RWPE1 (cell line): ENCODE data around the gene IRX2.

ENCODE experiments used
- CTCF ChIA-PET: fragments of 350-600 bp; sonication (Branson Sonifier 250); formaldehyde crosslinking; extraction: SDS; loops from one replicate; lab custom pipeline; 2021; lab: Yijun Ruan, JAX
- POLR2A ChIA-PET: fragments of 400-600 bp; formaldehyde crosslinking; extraction: SDS; loops from one replicate; lab custom pipeline; 2020; ENCODE audit warnings: antibody characterized with exemption; ENCODE audit not compliant: low non-redundant PET; lab: Yijun Ruan, JAX
- DNase-seq: peaks from one replicate; pipeline ENCODE4 v3.0.0; 2012; ENCODE audit warnings: low spot score
- H3K27ac ChIP-seq: fragments of 450-650 bp; 2 replicates; pipeline ENCODE4 v1.5.1; 2017
- CTCF ChIP-seq: fragments of 450-650 bp; conservative IDR thresholded peaks from 2 replicates; pipeline ENCODE4 v1.5.1; 2017; ENCODE audit warnings: low read depth, mild to moderate bottlenecking

The IRX2 gene

DNA sequence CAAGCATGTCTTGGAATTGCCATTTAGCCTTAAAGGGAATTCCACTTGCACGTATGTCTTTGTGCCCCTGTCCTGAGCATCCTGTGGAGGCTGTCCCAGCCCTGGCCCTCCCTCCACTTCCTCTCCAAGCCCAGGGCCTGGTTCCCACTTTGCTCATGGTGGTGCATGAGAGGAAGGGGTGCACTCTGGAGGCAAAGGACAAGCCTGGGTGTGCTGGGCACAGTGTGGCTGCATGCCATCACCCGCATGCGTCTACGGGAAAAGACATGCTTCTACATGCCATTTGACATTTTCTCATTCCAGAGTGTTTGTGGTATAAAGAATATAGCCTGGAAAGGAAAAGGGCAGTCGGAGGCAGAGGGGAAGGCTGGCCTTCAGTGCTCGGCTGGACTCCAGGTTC, 7.2 kb upstream of the IRX2 start:
- ChIA-PET CTCF (no interaction called here), POLR2A (no interaction called here)
- peak overlapping the region; percentile 95 for H3K27ac ChIP-seq
- DNase-seq = peak; percentile 39
- TF ChIP-seq CTCF = no peak

DNA sequence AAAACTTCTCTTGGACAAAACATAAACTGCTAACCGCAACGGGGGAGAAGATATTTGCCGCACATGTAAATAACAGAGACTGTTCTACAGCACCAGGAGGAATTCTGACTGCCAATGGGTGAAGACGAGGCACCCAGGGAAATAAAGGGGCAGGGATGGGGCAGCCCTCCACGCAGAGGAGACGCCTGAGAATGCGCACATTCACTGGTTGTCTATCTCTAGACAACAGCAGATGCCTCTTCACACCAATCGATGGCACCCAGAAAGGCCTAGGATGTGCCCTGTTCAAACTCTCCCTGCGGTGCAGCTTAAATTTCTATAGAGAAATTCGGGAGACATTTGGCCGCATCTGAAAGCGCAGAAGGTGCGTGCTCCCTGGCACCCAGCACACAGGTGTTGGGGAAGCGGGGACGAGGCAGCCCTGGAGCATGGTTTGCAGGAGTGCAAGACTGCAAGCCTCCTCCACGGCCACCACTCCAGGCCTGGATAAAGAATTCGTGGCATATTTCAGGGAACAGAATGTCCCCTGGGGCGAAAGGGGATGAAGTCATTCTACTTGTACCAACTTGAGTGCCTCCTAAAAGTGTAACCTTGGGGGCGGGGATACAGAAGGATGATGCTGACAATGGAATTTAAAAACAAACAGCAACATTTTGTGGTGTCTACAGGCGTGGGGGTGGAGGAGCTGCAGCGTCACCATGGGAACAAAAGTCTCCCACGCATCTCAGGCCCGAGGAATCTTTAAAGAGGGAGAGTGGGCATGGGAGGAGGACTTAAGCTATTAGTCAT, 6.3 kb upstream of the IRX2 start:
- POLR2A ChIA-PET = no interaction called here
- peak overlapping the region; percentile 95 for H3K27ac ChIP-seq
- DNase-seq = peak; percentile 97
- no peak for TF ChIP-seq CTCF
- CTCF ChIA-PET = no interaction called here

DNA sequence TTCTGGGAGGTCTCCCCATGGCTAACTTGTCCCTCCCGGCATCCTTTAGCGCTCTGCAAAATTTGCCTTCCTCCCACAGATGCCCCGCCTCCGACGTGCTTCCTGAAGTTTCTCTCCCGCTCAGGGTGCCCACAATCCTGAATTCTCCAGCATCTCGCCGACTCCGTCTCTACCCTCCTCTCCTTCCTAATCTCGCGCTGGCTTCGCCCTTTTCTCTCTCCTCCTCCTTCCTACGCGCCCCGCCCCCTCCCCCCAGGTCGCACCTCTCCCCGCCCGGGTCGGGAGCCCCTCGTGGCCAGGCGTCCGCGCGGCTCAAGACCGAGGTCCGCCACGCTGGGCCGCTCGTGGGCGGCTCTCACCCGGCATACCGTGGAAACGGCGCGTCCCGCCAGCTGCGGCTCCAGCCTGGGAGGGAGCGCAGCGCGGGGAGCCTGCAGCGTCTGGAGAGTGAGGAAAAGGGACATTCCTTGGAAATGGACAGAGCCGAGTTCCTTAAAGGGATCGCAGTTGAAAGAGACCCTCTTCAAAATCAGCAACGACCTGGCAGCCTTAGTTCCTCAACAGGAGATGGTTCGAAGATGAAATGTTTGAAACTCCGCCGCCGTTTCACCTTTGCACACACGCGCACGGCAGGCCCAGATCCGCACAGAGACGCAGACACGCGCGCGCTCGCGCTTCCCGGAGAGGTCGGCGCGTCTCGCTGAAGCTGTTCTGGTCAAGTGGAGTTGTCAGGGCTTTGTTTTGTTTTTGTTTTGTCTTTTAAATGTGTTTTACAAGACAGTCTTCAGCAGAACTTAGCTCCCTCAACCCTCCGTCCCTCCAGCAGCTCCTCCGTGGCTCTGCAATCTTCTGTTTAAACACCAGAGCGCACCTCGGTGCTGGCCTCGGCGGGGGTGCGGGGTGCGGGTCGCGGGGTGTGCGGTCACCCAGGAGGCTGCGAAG, 5.0 kb upstream of the IRX2 start:
- no peak for TF ChIP-seq CTCF
- DNase-seq = peak; percentile 42
- POLR2A ChIA-PET = no interaction called here
- CTCF ChIA-PET = interaction anchor here (0.5 to 0.6 kb wide), 2 partner anchors 83 to 846 kb away, joined by 3 read pairs; no protein-coding TSS in a partner anchor
- peak overlapping the region; percentile 95 for H3K27ac ChIP-seq

- ChIA-PET POLR2A (no interaction called here), CTCF (interaction anchor here (0.5 to 0.6 kb wide), 2 partner anchors 84 to 847 kb away, joined by 3 read pairs; no protein-coding TSS in a partner anchor)
- DNase-seq = no peak
- peak overlapping the region; percentile 95 for H3K27ac ChIP-seq
- TF ChIP-seq CTCF = no peak
Observed at GRCh38 chr5:2755681-2756171, 4.2 kb upstream of the IRX2 start.

DNA sequence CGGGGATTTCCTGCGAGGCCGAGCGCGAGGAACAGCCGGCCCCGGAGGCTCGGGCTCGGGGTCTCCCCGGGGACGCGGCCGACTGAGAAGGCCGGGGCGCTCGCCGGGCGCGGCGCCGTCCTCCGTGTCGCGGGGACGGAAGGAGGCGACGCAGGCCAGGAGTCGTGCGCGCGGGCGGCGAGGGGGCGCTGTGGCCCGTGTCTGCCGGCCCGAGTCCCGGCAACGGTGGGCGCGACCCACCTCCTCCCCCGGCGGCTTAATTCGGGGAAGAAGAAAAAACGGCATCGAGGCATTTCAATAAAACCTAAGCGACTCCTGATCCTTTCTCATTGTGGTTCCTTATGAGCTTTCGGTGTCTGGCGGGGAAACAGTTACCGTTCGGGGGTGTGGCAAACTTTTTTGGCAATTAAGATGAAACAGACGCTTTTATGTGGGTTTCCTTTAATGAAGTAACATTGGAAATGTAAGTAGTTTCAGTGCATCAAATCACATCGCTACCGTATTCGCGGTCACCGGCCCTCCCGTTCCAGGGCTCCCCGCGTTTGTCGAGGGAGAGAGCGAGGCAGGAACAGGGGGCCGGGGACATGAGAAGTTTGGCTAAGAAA, 3.7 kb upstream of the IRX2 start:
- ChIA-PET CTCF (no interaction called here), POLR2A (no interaction called here)

More for the DNA sequence above, 3.7 kb upstream of the IRX2 start:
- H3K27ac ChIP-seq = peak overlapping the region; percentile 95; the same call in 1 of the 2 replicates
- DNase-seq = no peak
- no peak for TF ChIP-seq CTCF
